Fibroblast of lung (primary cell): Measurements from ENCODE around the gene PMS1. TPM values are rescaled to one million over a fixed set of nuclear protein-coding genes. Genes with fewer than 3 reads are reported as not detected.
A peak's percentile ranks its signal among the peaks of the same experiment; 100 is the strongest.

ENCODE experiments used
- DNase-seq, 2 donors: peaks; one replicate each; pipeline versions ENCODE4 v3.0.0 to v3.0.0-alpha.2; 2010; ENCODE audit warnings: low read depth in 2 of 2
- H2AFZ ChIP-seq: 2 replicates; pipeline ENCODE4 v1.5.1; 2012; ENCODE audit warnings: low read length, control low read depth, inconsistent platforms
- H3K27ac ChIP-seq: 2 replicates; pipeline ENCODE4 v1.5.1; 2011; ENCODE audit warnings: low read length, control low read depth; ENCODE audit not compliant: insufficient read depth
- H3K27me3 ChIP-seq: 2 replicates; pipeline ENCODE4 v1.5.1; 2011; ENCODE audit warnings: mild to moderate bottlenecking, low read length; ENCODE audit not compliant: control insufficient read depth, insufficient read depth
- H3K36me3 ChIP-seq: 2 replicates; pipeline ENCODE4 v1.5.1; 2011; ENCODE audit warnings: low read length; ENCODE audit not compliant: control insufficient read depth, insufficient read depth
- H3K4me1 ChIP-seq: 2 replicates; pipeline ENCODE4 v1.5.1; 2011; ENCODE audit warnings: low read length; ENCODE audit not compliant: control insufficient read depth, insufficient read depth; ENCODE audit errors: extremely low read depth
- H3K4me2 ChIP-seq: 2 replicates; pipeline ENCODE4 v1.5.1; 2011; ENCODE audit warnings: low read length, control low read depth; ENCODE audit not compliant: insufficient read depth; ENCODE audit errors: extremely low read depth
- H3K4me3 ChIP-seq, 4 experiments: fragments of 200-600 bp in 1 of 4; sonication (generic) in 1 of 4; replicated peaks in 1 of 4; 2 replicates each; pipeline ENCODE4 v1.5.1; 2011 to 2016; ENCODE audit warnings: low read length in 4 of 4, low read depth in 3 of 4, mild to moderate bottlenecking in 3 of 4, control low read depth in 2 of 4, inconsistent platforms in 1 of 4, mixed read lengths in 1 of 4; ENCODE audit not compliant: insufficient read depth in 1 of 4; ENCODE audit errors: control extremely low read depth in 1 of 4
- H3K79me2 ChIP-seq: 2 replicates; pipeline ENCODE4 v1.5.1; 2012; ENCODE audit warnings: mild to moderate bottlenecking, low read length, inconsistent platforms; ENCODE audit not compliant: control insufficient read depth, insufficient read depth
- H3K9ac ChIP-seq: 2 replicates; pipeline ENCODE4 v1.5.1; 2011; ENCODE audit warnings: mild to moderate bottlenecking, low read length, control low read depth; ENCODE audit not compliant: insufficient read depth
- H3K9me3 ChIP-seq: 2 replicates; pipeline ENCODE4 v1.5.1; 2012; ENCODE audit warnings: low read depth, low read length; ENCODE audit not compliant: control insufficient read depth, insufficient read depth
- H4K20me1 ChIP-seq: 2 replicates; pipeline ENCODE4 v1.5.1; 2011; ENCODE audit warnings: low read length; ENCODE audit not compliant: control insufficient read depth, insufficient read depth; ENCODE audit errors: extremely low read depth
- EZH2 ChIP-seq: IDR thresholded peaks from 2 replicates; pipeline ENCODE4 v1.5.1; 2012; ENCODE audit warnings: low read length, control low read depth, mild to moderate bottlenecking; ENCODE audit errors: missing control alignments
- polyA plus RNA-seq, 2 donors: library from polyadenylated mRNA; depleted of rRNA in 1 of 2; stranded (reverse) in 1 of 2; unstranded in 1 of 2; fragments of >200 nt; gene quantifications; 2 replicates each; pipeline ENCODE4 v1.2.1, GENCODE V29; 2011 to 2012; ENCODE audit warnings: missing spikeins in 1 of 2
- total RNA-seq: library from RNA; depleted of rRNA; stranded (reverse); fragments of >200 nt; gene quantifications from 2 replicates; pipeline ENCODE4 v1.2.1, GENCODE V29; 2014
- TF ChIP-seq, protein P1 (sequence below), 2 donors: IDR thresholded peaks in 1 of 2; conservative IDR thresholded peaks in 1 of 2; 1 replicate in 1 of 2; 2 replicates in 1 of 2; pipeline ENCODE4 v1.5.1; 2011 to 2012; ENCODE audit warnings: low read length in 2 of 2, control low read depth in 1 of 2, inconsistent platforms in 1 of 2, low read depth in 1 of 2, mild to moderate bottlenecking in 1 of 2

The PMS1 gene
- total and polyA plus RNA-seq, 2 donors (not counting 1 experiment from before 2014, with no cell fraction given), result 15.7 to 41.0 TPM

DNA sequence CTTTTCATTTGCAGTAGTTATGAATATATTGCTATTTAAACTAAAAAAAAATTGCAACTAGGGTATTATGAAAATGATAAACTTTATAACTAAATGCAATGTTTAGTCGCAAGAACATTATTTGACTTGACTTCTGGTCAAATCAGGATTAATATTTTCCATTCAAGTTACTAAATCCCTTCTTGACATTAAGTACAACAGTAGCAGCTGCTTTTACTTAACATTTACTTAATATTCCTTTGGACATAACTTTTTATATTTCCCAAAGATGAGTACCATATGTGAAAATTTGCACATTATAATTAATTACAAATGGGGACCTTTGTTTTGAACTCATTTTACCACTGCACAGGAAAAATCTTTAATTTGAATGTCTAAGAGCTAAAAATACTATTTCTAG, 74.0 kb downstream of the PMS1 start:
- no peaks in the 10 kb centered on the region for H3K36me3 ChIP-seq
- no peak for DNase-seq
- no peak overlapping the region for H2AFZ ChIP-seq
- no peak overlapping the region for H3K4me3 ChIP-seq
- no peaks in the 10 kb centered on the region for H3K79me2 ChIP-seq
- peaks cover 2% of the 10 kb centered on the region for H3K4me1 ChIP-seq
- H3K9me3 ChIP-seq, result no peaks in the 10 kb centered on the region
- no peak for TF ChIP-seq EZH2
- TF ChIP-seq, protein P1, sequence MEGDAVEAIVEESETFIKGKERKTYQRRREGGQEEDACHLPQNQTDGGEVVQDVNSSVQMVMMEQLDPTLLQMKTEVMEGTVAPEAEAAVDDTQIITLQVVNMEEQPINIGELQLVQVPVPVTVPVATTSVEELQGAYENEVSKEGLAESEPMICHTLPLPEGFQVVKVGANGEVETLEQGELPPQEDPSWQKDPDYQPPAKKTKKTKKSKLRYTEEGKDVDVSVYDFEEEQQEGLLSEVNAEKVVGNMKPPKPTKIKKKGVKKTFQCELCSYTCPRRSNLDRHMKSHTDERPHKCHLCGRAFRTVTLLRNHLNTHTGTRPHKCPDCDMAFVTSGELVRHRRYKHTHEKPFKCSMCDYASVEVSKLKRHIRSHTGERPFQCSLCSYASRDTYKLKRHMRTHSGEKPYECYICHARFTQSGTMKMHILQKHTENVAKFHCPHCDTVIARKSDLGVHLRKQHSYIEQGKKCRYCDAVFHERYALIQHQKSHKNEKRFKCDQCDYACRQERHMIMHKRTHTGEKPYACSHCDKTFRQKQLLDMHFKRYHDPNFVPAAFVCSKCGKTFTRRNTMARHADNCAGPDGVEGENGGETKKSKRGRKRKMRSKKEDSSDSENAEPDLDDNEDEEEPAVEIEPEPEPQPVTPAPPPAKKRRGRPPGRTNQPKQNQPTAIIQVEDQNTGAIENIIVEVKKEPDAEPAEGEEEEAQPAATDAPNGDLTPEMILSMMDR (conservative IDR thresholded peaks at IDR 0.05 in 1 of 2, IDR thresholded peaks at IDR 0.05 in 1 of 2; ENCODE audit: low read depth in 1 of 2, low read length in 2 of 2), result no peak
- no peak overlapping the region for H3K27ac ChIP-seq
- H3K27me3 ChIP-seq, result no peaks in the 10 kb centered on the region
- no peak overlapping the region for H3K4me2 ChIP-seq
- H4K20me1 ChIP-seq, result no peaks in the 10 kb centered on the region
- no peak overlapping the region for H3K9ac ChIP-seq

DNA sequence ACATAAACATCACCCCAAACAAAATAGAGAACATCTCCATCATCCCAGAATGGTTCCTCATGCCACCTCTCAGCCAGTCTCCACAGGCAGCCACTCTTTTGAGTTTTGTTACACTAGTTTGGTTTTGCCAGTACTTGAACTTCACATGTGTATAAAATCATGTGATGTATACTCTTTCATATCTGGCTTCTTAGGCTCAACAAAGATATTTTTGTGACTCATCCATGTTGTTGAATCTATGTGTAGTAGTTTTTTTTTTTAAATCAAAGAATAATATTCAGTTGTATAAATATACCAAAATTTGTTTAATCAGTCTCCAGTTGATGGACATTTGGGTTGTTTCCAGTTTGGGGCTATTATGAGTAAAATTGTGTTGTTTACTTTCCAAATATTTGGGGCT, 75.9 kb downstream of the PMS1 start:
- Histone ChIP-seq H3K27me3 (no peaks in the 10 kb centered on the region), H3K4me2 (no peak overlapping the region), H4K20me1 (no peaks in the 10 kb centered on the region), H3K27ac (no peak overlapping the region), H3K79me2 (no peaks in the 10 kb centered on the region), H2AFZ (no peak overlapping the region), H3K4me1 (peaks cover 2% of the 10 kb centered on the region), H3K9me3 (no peaks in the 10 kb centered on the region), H3K4me3 (no peak overlapping the region), H3K9ac (no peak overlapping the region), H3K36me3 (no peaks in the 10 kb centered on the region)
- peak in 1 of 2 donors; percentile 57 for DNase-seq
- TF ChIP-seq, protein P1 (conservative IDR thresholded peaks at IDR 0.05 in 1 of 2, IDR thresholded peaks at IDR 0.05 in 1 of 2; ENCODE audit: low read depth in 1 of 2, low read length in 2 of 2), result no peak
- TF ChIP-seq EZH2, result no peak

DNA sequence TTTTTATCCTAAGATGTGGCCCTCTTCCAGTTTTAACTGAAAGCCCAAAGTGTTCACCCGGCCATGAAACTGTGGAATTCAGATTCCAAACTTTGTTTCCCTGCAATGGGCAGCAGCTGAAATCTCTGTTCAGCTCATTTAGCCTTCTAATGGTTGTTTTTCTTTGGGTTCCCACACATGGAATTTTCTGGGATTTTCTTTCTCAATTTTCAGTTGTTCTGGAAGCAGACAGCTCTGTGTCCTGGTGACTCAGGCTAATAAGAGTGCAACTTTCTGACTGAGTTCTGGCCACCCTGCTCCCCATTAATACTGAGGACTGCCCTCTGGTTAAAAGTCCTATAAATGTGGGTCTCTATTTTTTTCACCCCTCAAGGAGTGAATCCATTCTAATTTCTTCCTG, 78.5 kb downstream of the PMS1 start:
- Histone ChIP-seq H2AFZ (no peak overlapping the region), H3K9me3 (no peaks in the 10 kb centered on the region), H3K4me2 (no peak overlapping the region), H3K27ac (no peak overlapping the region), H3K4me3 (no peak overlapping the region), H3K9ac (no peak overlapping the region), H3K27me3 (no peaks in the 10 kb centered on the region), H3K4me1 (peaks cover 2% of the 10 kb centered on the region), H4K20me1 (no peaks in the 10 kb centered on the region), H3K36me3 (no peaks in the 10 kb centered on the region), H3K79me2 (no peaks in the 10 kb centered on the region)
- peak in 1 of 2 donors; percentile 32 for DNase-seq
- TF ChIP-seq EZH2, result no peak
- TF ChIP-seq, protein P1 (conservative IDR thresholded peaks at IDR 0.05 in 1 of 2, IDR thresholded peaks at IDR 0.05 in 1 of 2; ENCODE audit: low read depth in 1 of 2, low read length in 2 of 2), result no peak
